Neural progenitor cell (in vitro differentiated cells): ENCODE results near the gene NPTXR.

ENCODE experiments used
- CTCF ChIP-seq: fragments of 200-600 bp; sonication (generic); IDR thresholded peaks from 2 replicates; pipeline ENCODE4 v1.5.1; 2017; ENCODE audit warnings: antibody characterized with exemption, mild to moderate bottlenecking
- EZH2phosphoT487 ChIP-seq: fragments of 200-600 bp; sonication (generic); IDR thresholded peaks from 2 replicates; pipeline ENCODE4 v1.6.1; 2017; ENCODE audit warnings: antibody characterized with exemption

GRCh38 chr22:38784856-38785255, 59.0 kb downstream of the NPTXR start:
- TF ChIP-seq CTCF = no peak
- no peak for TF ChIP-seq EZH2phosphoT487
